ENCODE measurements around the gene HOMER2. TPM values are rescaled to one million over a fixed set of nuclear protein-coding genes. Genes with fewer than 3 reads are reported as not detected.
"Not testable (repeated sequence)": the region's sequence is repeated elsewhere in the genome, so short reads cannot be mapped to it uniquely, and the experiment has no call there.

The HOMER2 gene
- total RNA-seq, 1 donor from 2014 or later: 8.5 TPM

DNA sequence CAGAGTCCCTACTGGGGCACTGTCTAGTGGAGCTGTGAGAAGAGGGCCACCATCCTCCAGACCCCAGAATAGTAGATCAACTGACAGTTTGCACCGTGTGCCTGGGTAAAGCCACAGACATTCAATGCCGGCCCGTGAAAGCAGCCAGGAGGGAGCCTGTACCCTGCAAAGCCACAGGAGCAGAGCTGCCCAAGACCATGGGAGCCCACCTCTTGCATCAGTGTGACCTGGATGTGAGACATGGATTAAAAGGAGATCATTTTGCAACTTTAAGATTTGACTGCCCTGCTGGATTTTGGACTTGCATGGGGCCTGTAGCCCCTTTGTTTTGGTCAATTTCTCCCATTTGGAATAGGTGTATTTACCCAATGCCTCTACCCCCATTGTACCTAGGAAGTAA is 86.5 kb downstream of the HOMER2 start:
- DNase-seq (ENCODE audit: extremely low read depth, low read depth, low spot score): not testable (repeated sequence)

DNA sequence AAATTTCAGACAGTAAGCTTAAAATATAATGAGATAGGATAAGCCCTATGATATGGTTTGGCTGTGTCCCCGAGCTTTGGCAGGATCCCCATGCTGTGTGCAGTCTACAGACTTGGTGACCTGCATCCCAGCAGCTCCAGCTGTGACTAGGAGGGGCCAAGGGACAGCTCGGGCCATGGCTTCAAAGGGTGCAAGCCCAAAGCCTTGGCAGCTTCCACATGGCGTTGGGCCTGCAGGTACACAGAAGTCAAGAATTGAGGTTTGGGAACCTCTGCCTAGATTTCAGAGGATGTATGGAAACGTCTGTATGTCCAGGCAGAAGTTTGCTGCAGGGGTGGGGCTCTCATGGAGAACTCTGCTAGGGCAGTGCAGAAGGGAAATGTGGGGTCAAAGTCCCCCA is 86.9 kb downstream of the HOMER2 start:
- not testable (repeated sequence) for DNase-seq (ENCODE audit: extremely low read depth, low read depth, low spot score)

DNA sequence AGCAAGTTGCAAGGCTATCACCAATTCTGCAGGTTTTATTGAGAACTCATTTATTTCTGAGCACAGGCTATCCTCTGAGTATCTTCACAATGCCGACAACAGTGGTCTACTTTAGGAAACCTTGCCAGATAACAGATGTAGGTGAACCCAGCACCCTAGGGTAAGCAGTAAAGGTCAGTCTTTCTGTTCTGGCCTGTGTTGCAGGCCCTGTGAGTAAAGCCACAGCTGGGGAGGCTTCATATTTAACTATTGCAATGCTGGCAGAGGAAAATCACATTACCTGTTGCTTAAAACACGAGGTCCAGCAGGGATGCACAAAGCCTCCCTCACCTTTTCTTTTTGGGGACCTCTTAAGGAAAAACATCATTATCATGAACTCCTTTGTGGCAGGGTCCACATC is 87.6 kb downstream of the HOMER2 start:
- DNase-seq (ENCODE audit: extremely low read depth, low read depth, low spot score): no peak

DNA sequence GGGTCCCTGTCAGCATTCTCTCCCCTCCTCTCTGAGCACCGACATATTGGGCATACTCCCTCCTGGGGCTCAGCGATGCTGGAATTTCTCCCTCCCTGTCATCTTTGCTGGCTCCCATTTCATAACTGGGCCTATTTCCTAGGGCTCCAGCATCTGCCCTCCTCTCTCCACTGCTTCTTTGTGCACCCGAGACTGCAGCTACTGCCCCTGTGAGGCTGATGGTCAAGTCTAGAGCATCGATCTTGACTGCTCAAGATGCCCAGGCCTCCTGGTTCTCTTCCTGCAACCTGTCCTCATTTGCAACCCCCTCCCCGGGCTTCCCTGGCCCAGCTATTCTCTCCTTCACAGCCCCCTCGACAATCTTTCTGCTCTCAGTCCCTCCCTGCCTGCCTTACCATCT is 89.6 kb downstream of the HOMER2 start:
- DNase-seq (ENCODE audit: extremely low read depth, low read depth, low spot score): no peak

DNA sequence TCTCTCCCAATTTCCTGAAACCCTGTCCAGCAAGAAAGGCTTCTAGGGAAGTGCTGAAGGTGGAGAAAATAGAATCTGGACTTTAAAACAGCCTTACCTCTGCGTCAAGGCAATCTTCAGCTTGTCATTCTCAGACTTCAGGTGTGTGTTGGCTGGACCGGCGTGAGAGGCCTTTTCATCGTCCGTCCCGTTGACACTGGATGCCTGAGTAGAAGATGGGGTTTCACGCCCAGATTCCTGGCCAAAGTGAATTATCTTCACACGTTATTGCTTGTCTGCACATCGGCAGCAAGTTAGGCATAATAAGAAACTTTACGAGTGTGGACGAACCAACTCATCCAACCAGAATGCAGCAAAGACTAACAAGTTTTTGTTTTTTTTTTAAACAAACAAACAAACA is 93.6 kb downstream of the HOMER2 start:
- DNase-seq (ENCODE audit: extremely low read depth, low read depth, low spot score): no peak

DNA sequence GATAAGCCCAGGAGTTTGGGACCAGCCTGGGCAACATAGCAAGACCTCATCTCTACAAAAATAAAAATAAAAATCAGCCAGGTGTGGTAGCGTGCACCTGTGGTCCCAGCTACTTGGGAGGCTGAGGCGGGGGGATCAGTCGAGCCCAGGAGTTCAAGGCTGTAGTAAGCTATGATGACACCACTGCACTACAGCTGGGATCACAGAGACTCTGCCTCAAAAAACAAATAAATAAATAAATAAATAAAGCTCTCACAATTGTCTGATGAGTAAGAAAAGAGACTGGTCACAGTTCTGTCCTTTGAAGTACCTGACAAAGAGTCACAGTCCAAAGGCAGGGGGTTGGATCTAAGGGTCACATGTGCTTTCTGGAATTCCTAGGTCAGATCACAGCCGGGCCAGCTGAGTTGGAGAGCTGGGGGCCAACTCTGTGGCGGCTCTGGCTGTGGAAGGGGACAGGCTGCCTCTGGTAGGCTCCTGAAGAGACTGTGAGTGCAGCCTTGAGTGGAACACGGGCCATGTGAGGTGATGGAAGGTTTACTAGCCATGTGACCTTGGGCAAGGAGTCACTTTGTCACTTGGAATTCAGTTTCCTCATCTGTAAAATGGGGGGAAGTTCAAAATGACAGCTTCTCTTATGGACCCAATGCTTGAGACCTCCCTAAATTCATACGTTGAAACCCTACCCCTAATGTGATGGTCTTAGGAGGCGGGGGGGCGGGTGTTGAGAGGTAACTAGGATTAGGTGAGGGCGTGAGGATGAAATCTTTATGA is 95.9 kb downstream of the HOMER2 start:
- no peak for DNase-seq (ENCODE audit: extremely low read depth, low read depth, low spot score)

DNA sequence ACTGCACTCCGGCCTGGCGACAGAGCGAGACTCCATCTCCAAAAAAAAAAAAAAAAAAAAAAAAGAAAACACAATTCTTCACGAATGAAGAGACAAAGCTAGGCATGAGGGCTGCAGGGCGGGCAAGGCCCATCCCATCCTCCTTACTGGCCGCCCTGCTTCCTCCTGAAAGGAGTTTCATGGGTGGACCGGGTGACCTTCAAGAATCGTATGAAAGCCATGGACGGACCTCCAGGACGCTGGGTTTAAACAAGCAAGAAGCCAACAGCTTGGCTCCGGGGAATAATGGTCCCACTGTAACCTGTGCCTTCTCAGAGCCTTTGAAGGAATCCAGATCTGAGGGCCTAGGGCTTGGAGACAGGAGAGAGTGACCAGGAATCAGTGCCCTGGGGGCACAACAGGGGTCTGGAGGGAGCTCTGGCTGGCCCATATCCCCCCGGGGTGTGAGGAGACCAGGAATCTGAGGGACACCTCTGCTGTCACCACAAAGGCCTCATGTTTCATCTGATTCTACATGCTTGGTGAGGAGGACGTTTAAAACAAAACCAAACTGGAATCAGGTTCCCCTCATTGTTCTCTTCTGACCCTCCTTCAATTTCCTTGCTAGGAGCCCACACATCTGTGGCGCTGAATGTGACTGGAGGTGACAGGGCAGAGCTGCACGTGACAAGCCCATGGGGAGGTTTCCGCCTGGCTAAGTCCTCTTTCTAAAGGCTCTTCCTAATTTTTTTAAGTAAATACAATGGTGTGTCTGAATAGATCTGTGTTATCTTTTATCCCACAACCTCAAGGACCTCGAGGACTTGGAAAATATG is 97.0 kb downstream of the HOMER2 start:
- no peak for DNase-seq (ENCODE audit: extremely low read depth, low read depth, low spot score)

DNA sequence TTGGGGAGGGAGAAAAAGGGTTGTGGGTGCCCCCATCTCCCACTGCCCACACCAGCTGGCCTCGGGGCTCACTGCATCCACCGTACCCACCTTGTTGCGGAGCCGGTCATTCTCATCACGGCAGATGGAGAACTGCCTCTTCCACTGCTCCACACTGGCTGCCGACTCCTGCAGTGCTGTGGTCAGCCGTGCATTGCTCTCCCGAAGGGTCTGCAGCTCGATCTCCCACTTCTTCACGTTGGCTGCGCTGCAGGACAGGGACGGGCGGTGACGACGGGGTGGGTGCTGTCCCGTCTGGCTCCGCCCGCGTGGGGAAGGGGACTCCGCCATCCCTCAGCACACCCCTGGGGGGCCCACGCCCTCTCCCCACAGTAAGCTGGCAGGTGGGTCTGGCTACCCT is 98.0 kb downstream of the HOMER2 start:
- DNase-seq (ENCODE audit: extremely low read depth, low read depth, low spot score): no peak

DNA sequence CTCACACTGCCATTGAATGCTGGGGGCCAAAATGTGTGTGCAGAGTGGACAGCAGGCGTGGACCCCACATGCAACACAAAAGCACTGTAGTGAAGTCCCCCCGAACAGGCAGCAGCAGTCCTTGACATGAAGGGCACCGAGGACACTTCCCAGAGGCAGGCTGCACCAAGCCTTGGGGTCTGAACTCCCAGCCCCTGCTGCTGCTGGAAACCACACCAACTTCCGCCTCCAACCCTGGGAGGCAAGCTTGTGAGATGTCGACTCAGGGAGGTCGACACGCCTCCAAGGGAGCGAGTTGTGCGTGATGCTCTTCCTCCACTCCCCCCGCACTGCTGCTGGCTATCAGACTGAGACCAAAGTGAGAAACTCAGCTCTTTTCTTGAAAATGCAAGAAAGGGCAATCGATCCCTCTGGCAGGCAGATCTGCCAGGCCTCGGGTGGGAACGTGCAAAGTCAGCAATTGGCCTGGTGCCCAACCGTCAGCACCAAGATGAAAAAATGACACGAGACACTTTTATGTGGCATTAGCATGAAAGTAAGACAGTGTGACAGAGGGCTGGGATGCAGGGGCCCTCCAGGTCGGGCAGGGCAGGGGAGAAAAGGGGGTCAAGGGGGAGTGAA is 99.5 kb downstream of the HOMER2 start:
- DNase-seq (ENCODE audit: extremely low read depth, low read depth, low spot score): no peak

DNA sequence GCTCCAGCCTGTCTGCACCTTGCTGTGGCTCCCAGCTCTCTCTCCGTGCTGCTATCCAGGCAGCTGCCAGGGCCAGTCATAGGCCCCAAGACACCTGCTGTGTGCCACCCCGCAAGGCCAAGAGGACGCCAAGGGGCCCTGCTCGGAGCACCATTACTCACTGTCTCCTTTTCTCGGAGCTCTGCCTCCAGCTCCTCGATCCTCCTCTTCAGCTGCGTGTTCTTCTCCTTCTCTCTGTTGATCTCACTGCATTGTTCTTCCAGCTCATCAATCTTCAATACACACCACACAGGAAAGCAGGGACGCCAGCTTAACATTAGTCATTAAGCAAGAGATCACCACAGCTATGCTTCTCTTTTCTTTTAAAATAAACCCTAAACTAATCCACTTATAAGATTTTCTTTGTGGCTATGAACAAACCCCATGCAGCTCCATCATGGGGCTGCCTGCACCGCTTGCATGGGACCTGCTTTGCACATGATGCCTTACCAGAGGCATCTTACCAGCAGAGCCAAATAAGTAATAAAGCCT is 100.5 kb downstream of the HOMER2 start:
- DNase-seq (ENCODE audit: extremely low read depth, low read depth, low spot score): no peak

DNA sequence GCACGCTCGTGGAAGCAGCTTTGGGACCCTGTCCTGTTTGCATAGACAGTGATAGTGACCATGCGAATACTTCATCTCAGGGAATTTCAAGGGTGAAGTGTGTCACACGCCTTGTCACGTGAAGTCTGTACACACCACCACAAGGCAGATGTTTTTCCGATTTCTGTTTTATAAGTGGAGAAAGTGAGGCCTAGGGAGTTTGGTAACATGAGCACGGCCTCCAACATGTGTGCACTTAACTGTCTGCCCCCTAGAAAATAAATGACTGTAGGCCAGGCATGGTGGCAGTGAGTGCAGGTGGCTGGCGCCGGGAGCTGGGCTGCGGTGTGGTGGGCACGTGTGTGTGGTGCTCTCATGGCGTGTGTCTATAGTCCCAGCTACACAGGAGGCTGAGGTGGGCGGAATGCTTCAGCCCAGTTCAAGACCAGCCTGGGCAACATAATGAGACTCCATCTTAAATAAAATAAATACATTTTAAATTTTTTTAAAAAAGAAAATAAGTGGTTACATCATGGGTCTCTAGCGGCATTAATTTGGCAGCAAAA is 101.1 kb downstream of the HOMER2 start:
- no peak for DNase-seq (ENCODE audit: extremely low read depth, low read depth, low spot score)

DNA sequence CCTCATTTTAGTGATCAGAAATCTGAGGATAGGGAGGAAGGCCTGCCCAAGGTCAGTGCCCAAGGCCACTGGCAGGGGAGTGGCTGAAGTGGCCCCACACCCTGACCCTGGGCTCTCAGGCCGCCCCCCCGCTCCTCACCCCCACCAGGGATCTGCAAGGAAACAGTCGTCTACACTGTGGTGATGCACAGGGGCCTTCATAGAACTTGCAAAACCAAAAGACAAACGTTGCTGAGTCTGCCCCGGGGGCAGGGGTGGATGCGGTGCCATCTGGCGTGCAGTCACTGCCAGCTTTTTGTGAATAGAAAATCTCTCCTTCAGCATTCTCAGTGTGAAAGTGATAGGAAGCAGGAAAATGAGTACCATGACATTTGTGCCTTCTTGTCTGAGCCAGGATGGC is 101.8 kb downstream of the HOMER2 start:
- no peak for DNase-seq (ENCODE audit: extremely low read depth, low read depth, low spot score)

DNA sequence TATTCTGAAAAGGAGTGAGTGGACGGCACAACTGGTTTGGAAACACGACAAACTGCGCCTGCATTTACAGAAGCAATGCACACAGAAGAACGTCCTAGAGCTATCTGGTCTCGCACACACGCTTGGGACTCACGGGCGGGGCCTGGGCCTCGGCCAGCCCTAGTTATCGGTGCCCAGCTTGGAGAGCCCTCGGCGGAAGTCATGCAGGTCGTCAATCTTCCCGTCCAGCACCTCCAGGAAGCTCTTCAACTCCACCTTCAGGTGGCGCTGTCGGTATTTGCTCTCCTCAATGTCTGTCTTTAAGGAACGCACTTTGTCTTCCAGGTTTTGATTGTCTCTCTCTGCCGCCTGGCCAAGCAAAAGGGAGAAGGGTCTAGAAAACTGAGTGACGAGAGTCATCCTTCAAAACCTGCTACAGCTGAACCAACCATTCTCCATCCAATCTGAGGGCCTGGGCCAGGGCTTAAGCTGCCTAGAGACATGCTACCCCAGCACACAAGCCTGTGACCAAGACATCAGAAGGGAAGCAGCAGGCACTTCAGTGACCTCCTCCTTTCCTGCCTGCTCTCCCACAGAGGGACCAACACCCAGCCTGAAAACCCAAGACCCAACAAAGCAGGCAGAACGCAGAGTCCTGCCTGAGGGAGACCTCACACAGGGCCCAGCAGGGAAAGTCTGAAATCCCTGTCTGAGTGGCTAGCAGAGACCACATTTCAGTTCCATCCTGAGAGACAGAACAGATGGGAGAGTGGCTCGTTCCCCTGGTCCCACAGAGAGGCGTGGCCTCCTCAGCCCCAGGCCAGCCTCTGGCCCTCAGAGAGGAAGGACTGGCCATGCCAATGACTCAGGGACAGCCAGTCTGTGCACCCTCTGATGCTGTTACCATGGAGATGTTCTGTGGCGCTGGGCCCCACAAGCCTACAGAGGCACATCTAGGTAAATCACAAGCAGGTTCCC is 102.7 kb downstream of the HOMER2 start:
- DNase-seq (ENCODE audit: extremely low read depth, low read depth, low spot score): peak; percentile 48

DNA sequence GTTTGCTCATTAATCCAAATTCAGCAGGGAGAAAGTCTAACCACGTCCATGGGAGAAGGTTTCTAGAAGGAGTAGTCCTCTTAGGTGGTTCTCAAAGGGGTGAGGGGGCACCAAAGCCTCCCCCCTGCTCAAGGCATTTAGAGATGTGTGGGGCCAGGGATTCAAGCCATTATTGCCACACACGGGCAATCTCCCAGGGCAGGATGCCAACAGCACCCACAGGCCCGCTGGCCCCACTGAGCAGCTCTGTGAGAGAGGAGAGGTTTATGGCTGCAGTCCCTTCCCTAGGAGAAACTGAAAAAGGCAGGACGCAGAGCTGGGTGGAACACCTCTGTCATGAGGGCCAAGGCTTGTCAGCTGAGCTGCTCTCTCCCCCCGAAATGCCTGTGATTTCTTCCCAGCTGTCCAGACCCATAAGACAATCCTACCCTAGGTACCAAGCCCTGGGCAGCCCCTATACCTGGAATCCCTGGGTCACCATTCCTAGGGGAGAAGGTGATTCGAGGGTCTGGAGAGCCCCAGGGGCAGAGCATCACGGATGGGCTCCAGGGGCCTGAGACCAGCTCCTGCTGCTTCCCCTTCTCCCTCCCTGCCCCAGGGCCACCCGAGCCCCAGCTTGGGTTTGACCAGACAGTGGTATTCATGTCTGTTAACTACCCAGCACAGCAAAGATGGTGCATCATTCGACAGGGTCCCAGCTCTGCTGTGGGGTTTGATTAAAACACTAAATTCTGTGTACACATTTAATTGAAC is 104.1 kb downstream of the HOMER2 start:
- no peak for DNase-seq (ENCODE audit: extremely low read depth, low read depth, low spot score)

DNA sequence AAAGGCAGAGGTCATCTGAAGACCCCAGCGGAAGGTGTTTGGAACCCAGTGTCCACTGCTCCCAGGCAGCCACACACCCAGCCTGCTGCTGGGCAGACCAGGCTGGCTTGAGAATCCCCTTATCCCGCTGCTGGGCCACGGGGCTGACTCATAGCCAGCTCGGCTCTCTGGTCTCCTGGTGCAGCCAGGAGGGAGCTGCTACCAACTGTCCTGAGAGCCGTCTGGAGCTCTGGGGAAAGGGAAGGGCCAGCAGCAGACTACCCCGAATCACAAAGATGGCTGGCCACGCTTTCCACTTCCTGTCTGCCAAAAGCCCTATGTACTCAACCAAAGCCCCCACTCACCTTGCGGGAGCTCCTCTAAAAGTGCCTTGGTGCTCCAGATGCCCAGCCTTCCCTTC is 104.8 kb downstream of the HOMER2 start:
- DNase-seq (ENCODE audit: extremely low read depth, low read depth, low spot score): no peak

DNA sequence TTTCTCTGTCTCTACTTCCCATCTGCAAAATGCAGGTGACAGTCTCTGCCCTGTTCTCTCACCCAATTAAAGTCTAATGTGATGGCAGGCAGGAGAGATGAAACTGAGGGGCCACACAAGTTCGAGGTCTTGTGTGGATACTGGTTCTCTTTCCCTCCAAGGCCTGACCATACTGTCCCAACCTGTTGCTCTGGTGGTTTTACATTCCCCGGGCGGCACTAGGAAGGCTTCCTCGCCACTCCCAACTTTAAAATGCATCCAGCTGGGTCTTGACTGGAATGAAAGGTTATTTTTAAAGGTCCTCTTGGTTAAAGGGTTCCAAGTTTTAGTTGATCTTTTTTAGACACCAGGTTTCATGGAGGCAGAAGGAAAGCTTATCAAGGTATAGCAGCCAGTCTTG is 105.9 kb downstream of the HOMER2 start:
- no peak for DNase-seq (ENCODE audit: extremely low read depth, low read depth, low spot score)

DNA sequence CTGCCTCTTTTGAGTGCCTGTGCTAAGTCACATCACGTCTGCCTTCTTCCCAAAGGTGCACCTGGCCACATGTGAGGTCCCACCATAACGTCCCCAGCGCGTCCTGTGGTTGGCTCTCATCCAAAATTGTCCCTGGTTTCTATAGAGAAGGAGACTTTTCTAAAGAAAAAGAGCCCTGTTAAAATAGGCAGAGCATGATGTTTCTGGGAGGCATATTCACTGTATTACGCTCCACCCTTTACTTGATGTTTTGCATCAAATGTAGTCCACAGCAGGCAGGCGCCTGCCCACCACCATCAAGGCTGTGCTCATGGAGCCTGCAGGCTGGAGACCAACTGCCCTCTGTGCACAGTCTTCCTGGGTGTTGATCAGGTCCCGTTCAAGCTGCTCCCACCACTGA is 106.8 kb downstream of the HOMER2 start:
- DNase-seq (ENCODE audit: extremely low read depth, low read depth, low spot score): no peak

DNA sequence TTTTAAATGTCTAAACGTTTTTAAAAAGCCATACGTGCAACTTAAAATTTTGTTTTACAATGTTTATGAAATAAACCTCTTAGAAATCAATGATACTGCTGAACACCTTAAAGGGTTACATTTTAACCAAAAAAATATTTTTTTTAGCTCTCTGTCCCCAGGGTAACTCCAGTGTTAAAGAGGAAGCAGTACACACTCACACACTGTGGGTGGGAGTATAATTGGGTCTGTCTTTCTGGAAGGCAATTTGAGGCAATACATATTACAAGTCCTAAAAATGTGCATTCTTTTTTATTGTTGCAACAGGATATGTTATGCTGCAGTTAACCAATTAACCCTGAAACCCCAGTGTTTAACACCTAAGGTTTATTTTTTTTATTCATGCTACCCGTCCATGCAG is 109.0 kb downstream of the HOMER2 start:
- no peak for DNase-seq (ENCODE audit: extremely low read depth, low read depth, low spot score)

DNA sequence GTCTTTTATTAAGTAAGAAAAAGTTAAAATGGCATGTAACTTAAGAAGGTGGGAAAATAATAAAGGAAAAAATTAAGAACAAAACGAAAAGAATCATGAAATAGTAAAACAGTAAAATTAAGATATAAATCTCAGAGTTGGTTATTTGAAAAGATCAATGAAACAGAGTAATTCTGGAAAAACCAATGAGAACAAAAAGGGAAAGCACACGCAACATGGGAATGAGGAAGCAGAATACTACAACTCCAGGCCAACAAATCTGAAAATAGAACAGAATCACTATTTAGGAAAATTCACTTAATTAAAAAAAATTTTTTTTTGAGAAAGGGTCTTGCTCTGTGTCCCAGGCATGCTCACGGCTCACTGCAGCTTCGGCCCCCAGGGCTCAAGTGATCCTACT is 112.4 kb downstream of the HOMER2 start:
- DNase-seq (ENCODE audit: extremely low read depth, low read depth, low spot score): no peak

All from glomerular endothelial cell (primary cell).